Esophagus squamous epithelium (tissue), 4 donors: ENCODE results near the gene H6PD.

Source experiments
- POLR2A ChIP-seq, 4 donors: fragments of 450-650 bp; IDR thresholded peaks; one replicate each; pipeline ENCODE4 v1.6.1; 2017; ENCODE audit warnings: antibody characterized with exemption in 4 of 4, mild to moderate bottlenecking in 4 of 4, moderate library complexity in 3 of 4
- TF ChIP-seq, protein P1 (sequence below), 6 experiments: fragments of 450-650 bp in 4 of 6; fragments of 200-600 bp in 2 of 6; sonication (generic) in 2 of 6; IDR thresholded peaks; one replicate each; pipeline ENCODE4 v1.5.1; 2016 to 2019; ENCODE audit warnings: antibody characterized with exemption in 6 of 6, mild to moderate bottlenecking in 4 of 6, moderate library complexity in 4 of 6

DNA sequence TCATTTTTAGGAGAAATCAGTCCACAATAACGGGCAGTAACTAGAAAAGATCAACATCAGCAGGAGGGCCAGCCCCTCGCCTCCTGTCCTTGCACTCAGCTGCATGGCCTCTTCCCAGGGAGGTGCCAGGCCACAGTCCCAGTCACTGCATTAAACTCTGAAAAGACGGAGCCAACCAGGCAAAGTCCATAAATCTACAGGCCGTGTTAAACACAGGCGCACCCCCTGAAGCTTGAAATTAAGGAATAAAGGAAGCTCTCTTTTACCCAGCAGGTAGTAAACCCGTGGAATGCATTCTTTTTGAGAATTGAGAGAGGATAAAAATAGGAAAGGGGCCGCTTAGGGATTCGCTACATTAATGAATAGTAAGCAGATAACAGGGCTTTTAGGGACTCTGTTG, 18.4 kb downstream of the H6PD start:
- TF ChIP-seq, protein P1, sequence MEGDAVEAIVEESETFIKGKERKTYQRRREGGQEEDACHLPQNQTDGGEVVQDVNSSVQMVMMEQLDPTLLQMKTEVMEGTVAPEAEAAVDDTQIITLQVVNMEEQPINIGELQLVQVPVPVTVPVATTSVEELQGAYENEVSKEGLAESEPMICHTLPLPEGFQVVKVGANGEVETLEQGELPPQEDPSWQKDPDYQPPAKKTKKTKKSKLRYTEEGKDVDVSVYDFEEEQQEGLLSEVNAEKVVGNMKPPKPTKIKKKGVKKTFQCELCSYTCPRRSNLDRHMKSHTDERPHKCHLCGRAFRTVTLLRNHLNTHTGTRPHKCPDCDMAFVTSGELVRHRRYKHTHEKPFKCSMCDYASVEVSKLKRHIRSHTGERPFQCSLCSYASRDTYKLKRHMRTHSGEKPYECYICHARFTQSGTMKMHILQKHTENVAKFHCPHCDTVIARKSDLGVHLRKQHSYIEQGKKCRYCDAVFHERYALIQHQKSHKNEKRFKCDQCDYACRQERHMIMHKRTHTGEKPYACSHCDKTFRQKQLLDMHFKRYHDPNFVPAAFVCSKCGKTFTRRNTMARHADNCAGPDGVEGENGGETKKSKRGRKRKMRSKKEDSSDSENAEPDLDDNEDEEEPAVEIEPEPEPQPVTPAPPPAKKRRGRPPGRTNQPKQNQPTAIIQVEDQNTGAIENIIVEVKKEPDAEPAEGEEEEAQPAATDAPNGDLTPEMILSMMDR (IDR thresholded peaks at IDR 0.05) = no peak
- no peak for TF ChIP-seq POLR2A (IDR thresholded peaks at IDR 0.05)
